Stimulated activated CD4-positive, alpha-beta T cell treated with anti-CD3 and anti-CD28 coated beads, Interleukin-2, amount 100 ng/mL, for 24 hours (primary cell): ENCODE data around the gene POU2AF1.

ENCODE experiments used
- DNase-seq, 2 donors: peaks; one replicate each; pipeline ENCODE4 v3.0.0-alpha.2; 2020

POU2AF1 gene

DNA sequence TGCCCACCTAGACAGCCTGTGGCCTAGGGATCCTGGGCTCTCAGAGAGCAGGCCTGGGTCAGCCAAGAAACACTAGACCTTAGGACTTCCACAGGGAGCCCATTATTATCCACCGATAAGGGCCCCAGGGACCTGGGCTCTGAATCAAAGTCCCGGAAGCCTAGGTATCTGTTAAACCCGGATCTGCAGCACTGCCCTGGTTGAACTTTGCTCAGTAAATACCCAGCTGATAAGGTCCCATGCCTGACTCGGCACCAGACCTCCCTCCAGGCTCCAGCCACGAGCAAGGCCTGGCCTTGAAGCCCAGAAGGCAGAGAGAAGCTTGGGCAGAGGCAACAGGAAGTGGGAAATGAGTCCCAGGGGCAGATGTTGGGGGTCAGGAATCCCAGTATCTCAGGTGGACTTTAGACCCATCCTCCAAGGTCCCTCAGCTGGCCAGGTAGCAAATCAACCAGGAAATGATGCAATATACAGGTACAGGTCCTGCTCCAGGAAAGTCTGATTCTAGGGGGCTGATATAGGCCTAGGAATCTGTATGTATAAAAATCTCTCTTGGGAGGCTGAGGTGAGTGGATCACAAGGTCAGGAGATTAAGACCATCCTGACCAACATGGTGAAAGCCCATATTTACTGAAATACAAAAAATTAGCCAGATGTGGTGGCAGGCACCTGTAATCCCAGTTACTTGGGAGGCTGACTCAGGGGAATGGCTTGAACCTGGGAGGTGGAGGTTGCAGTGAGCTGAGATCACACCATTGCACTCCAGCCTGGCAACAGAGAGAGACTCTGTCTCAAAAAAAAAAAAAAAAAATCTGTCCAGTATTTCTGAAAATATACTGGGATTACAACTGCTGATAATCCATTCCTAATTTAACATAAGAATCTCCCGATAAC lies 18.7 kb downstream of the POU2AF1 start:
- no peak for DNase-seq

GRCh38 chr11:111359223-111360149 lies 19.6 kb downstream of the POU2AF1 start:
- DNase-seq: no peak

GRCh38 chr11:111358038-111359001 lies 20.8 kb downstream of the POU2AF1 start:
- no peak for DNase-seq

DNA sequence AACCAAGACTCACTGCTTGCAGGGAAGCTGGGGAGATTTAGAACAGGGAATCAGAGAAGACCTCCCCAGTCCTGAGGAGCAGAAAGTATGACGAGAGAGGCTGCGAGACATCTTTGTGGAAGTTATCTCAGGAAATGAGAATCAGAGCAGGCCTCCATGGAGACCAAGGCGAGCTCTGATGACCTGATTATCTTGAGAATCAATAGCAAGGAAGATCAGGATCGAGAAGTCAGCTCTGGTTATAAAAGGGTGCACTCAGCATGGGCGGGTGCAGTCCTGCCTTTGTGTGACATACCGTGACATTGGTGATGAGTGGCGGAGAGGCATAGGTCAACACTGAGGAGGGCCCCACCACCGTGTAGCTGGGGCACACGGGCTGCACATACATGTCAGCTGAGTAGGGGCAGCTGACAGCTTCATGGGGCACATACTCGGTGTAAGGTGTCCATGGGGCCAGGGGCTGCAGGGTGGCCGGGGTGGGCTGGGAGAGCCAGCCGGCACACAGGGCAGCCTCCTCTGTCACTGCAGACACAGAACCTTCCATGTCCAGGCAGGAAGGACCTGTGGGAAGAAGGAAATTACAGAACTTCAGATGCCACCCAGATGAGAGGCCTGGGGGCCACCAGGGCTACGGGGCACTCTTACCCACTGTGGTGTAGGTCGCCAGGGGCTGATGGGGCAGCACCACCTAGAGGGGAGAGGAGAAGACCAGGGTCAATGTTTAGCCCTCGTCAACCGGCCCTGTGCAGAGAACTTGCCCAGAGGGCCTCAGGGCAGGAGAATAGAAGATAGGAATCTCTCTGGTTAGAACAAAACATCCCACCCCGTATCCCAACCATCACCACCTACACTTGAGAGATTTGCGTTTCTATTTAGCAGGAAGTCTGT lies 21.7 kb downstream of the POU2AF1 start:
- DNase-seq: no peak

DNA sequence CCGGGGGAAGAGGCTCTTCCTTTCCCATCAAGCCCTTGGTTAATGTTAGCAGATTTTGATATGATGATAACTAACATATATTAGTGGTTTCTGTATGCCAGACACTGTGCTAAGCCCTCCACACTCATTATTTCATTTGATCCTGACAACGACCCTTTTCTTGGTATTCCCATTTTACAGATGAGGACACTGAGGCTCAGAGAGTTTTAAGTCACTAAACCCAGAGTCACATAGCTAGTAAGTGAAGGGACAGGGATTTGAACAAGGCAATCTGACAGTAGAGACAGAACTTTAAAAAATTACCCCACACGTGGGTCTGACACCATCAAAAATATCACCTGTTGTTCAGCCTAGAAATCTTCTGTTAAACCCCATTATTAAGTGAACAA lies 22.4 kb downstream of the POU2AF1 start:
- no peak for DNase-seq

- DNase-seq: no peak
Measured at GRCh38 chr11:111355956-111356659, 23.0 kb downstream of the POU2AF1 start.

GRCh38 chr11:111355101-111355500 lies 24.0 kb downstream of the POU2AF1 start:
- DNase-seq: no peak

GRCh38 chr11:111354601-111354891 lies 24.5 kb downstream of the POU2AF1 start:
- no peak for DNase-seq

- DNase-seq: no peak
Measured at GRCh38 chr11:111353776-111354600, 25.1 kb downstream of the POU2AF1 start.

- no peak for DNase-seq
Measured at GRCh38 chr11:111352935-111353710, 26.0 kb downstream of the POU2AF1 start.

GRCh38 chr11:111352231-111352746 lies 26.8 kb downstream of the POU2AF1 start:
- no peak for DNase-seq

- DNase-seq: no peak
Measured at GRCh38 chr11:111351374-111352055, 27.6 kb downstream of the POU2AF1 start.

GRCh38 chr11:111350811-111351210 lies 28.3 kb downstream of the POU2AF1 start:
- no peak for DNase-seq

- DNase-seq: no peak
Measured at GRCh38 chr11:111349191-111349695, 29.8 kb downstream of the POU2AF1 start.

GRCh38 chr11:111348147-111348546 lies 30.9 kb downstream of the POU2AF1 start:
- DNase-seq: no peak

DNA sequence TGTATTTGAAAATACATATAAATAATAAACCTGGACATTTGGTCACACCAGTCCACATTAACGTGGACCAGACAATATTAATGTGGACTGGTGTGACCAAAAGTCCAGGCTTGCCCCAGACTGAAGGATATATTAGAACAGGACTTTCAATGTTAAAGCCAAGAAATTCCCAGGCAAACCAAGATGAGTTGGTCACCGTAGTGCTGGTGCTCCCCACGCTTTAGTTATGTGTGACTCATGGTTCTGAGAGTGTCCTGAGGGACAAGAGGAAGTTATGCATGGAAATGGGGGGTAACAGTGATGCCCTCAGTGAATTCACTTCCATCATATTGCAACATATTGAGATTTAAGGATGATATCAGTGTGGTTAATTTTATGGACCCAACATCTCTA lies 31.4 kb downstream of the POU2AF1 start:
- DNase-seq: no peak

DNA sequence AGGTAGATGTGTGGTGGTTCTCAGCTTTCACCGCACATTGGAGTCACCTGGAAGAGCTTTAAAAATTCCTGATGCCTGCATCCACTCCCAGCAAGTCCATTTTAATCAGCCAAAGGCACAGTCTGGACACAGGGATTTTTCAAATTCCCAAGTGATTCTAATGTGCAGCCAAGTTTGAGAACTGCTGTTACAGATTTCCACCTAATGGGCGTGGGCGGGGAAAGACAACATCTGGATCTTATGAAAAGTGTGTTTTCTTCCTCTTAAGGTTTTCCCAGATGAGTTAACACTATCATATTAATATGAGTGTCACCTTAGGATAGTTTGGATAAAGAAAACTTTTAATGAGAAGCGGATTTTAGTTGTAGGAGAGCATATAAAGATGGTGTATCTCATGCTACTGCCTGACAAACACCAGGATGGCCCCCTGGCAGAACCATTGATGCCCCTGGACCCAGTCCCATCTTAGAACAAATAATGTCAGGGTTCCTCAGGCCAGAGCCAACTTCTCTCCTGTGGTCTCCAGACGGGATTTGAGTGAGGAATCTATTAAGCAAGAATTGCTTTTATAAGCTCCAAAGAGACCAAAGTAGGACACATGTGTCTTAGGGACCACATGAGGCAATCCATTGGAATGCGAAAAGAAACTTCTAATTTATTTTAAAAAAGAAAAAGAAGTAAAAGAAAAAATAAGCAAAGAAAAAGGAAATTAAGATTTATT lies 31.9 kb downstream of the POU2AF1 start:
- no peak for DNase-seq

GRCh38 chr11:111344032-111344431 lies 35.0 kb downstream of the POU2AF1 start:
- DNase-seq: no peak
